DMS 273 (cell line): ENCODE measurements around the gene SYT17.

Experiments used
- DNase-seq: peaks from one replicate; lab custom pipeline; 2025; ENCODE audit not compliant: unreplicated experiment; lab: John Stamatoyannopoulos, UW

Gene SYT17

DNA sequence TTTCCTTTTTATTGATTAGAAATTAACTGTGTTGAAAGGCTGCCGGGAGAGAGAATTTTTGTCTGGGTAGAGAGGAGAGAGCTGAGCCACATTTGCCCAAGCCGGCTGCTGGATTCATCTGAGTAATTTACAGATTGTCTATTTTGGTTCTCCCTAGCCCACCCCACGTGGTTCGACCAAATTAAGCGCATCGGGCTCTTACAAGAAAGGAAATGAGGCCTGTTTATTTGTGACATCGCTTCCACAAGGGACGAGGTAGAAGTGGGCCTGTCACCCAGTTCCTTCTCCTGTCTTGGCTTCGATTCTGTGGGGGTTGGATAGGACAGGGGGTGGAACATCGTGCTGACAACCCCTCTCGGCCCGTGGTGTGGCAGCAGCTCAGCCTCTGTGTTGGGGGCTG lies 42.9 kb downstream of the SYT17 start:
- no peak for DNase-seq

DNA sequence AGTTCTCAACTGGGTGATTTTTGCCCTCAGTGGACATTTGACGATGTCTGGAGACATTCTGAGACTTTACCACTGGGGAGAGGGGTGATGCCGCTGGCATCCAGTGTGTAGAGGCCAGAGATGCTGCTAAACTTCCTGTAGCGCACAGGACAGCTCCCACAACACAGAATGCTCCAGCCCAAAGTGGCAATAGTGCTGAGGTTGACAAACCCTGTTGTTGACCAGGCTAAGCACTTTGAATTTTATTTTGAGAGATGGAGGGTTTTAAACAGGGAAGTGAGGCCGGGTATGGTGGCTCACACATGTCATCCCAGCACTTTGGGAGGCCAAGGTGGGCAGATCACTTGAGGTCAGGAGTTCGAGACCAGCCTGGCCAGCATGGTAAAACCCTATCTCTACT lies 44.0 kb downstream of the SYT17 start:
- DNase-seq, result no peak

DNA sequence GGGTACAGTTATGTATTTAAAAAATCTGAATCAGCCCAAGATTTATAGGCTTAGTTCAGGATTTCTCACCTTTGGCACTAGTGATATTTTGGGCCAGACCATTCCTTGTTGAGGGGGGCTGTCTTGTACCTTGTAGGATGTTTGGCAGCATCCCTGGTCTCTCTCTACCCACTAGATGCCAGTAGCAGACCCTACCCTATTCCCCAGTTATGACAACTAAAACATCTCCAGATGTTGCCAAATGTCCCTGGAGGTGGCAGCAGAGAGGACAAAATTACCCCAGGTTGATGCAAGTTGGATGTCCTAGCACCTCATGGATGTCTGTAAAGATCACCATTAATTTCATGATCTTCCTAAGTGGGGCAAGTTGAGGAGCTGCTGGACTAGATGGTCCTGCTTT lies 45.8 kb downstream of the SYT17 start:
- DNase-seq, result peak; percentile 26

DNA sequence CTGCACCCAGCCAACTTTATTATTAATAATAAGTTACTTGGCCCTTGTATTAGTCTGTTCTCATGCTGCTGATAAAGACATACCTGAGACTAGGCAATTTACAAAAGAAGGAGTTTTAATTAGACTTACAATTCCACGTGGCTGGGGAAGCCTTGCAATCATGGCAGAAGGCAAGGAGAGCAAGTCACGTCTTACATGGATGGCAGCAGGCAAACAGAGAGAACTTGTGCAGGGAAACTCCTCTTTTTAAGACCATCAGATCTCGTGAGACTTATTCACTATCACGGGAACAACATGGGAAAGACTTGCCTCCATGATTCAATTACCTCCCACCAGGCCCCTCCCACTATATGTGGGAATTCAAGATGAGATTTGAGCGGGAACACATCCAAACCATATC lies 47.7 kb downstream of the SYT17 start:
- no peak for DNase-seq

DNA sequence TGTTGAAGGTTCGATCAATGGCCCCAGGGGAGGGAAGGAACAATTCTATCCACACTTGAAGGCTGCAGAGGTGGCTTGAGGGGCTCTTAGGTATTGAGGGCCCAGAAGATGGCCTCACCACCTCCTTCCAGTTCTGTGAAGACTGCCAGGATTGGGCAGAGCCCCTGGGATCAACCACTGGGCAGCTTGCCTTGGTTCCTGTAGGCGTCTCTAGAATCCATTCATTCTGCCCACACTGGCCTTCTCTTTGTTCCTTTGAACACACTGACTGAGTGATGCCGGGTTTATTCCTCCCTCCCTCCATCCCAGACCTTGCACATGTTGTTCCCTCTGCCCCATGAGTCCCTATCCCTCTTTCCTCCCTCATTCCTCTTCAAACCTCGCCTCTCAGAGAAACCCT lies 50.5 kb downstream of the SYT17 start:
- no peak for DNase-seq

DNA sequence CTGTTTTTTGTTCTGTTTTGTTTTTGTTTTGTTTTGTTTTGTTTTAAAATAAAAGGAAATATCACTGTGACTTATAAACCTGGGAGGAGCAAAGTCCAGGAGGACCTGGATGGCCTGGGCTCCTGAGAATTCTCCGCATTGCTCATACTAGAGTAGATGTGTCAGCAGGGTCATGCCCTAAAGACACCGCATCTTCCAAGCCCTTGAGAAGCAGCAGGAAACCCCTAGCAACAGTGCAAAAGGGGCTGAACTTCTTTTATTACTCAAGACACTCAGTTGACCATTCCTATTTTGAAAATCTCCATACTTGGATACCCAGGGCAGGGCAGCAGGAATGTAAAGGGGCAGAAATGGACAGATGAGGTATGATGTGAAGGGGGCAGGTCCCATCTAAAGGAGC lies 51.8 kb downstream of the SYT17 start:
- no peak for DNase-seq

DNA sequence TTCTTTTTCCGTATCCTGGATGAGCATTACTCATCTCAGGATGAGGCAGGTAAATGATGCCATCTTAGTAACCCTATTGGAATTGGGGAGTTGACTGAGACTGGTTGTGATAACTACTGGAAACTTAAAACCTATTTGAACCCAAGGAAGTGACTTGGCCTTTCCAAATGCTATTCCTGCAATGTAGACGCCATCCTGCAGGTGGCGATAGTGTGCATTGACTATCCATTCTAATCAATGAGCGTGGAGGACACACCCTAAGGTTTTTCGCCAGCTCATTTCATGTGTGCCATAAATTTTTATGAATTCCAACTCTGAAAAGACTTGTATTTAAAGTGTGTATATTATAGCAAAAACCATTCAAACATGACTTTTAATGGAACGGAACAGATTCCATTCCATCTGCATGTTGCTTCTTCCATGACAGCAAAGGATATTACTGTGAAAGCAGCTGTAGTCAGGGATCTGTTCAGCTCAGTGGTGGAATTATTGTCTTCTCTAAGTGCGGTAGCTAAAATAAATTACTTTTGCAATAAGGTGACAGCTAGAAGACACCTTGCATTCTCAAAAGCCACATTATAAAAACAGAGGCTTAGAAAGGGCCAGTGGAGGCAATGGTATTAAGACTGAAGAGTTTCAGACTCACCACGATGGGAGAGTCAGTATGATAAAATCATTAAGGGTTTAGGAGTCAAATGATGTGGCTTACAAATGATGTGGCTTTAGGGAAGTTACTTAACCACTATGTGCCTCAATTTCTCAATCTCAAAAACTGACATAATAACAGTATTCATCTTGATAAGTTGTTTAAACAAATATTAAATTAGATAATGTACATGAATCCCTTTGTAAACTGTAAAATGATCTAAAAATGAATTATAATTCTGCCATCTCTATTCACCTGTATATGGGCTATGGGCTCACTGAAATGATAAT lies 55.5 kb downstream of the SYT17 start:
- peak; percentile 67 for DNase-seq

DNA sequence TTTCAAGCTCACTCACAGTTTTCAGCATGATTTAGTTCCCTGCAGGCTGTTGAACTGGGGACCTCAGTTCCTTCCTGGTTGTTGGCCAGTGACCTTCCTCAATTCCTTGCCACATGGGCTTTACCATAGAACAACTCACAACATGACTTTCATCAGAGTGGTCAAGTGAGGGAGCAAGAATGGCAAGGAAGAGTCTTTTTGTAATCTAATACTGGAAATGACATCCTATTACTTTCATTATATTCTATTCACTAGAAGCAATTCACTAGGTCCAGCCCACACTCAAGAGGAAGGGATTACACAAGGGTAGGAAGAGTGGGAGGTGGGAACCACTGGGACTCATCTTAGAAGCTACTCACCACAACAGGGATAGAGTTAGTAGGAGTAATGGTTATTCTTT lies 57.6 kb downstream of the SYT17 start:
- no peak for DNase-seq

DNA sequence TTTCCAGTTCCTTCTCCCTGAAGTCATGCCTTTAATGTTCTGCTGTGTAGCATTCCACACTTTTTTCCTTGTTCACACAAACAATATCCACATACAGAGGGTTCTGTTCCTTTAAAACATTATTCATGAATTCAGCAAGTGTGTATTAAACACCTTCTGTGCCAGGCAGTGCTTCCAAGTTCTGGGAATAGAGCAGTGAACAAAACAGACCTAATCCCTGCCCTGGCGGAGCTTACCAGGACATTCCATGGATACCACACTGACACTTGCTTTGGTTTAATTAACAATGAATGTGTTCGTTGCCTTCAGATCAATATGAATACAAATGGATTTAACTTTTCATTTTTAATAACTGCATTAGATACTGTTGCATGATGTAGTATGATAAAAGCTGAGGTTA lies 59.6 kb downstream of the SYT17 start:
- no peak for DNase-seq

DNA sequence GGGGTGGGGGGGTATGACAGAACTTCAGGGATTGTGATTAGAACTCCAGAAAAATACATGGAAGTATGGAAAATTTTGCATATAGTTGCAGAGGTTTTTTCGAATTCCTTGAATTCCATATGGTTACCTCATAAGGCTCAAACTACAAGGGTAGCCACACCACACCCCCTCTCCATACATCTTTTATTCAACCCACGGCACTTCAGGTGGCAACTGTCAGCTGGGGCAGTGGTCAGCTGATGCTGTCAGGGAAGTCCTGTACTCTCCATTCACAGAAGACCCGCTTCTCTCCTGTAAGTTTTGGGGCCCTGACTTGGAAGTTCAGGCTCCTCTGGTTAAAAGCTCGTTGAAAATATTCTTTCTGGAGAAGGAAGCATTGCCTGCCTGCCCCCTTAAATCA lies 60.0 kb downstream of the SYT17 start:
- DNase-seq, result no peak

DNA sequence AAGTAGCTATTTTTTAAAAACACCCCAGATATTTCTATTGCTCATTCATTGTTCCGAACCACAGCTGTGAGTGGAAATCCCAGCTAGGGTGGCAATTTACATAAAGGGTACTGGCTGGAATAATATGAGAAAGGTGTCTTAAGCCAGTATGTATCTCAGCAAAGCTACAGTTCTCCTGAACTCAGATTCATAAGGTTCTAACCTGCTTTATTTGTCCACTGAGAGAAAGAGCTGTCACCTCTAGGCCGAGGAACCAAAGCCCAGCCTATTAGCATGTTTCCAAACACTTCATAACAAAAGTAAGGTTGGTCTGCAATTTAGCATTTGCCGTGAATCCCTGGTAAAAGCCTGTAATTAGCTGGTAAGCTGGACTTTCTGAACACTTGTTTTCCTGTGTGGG lies 60.5 kb downstream of the SYT17 start:
- no peak for DNase-seq

DNA sequence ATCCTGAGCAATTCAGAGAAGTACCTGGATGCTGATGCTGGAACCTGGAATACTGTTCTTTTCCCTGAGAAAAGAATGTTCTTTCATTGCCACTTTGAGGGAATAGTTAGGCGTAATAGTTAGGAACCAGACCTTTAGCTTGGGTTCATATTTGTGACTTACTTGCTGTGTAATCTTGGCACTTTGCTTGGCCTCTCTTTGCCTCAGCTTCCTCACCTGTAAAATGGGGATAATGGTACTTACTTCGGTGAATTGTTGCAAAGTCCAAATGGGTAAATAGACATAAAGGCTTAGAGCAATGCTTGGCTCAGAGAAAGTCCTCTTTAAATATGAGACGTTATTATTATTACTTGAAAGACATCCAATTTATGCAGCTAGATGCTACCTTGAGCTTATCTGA lies 62.5 kb downstream of the SYT17 start:
- no peak for DNase-seq

DNA sequence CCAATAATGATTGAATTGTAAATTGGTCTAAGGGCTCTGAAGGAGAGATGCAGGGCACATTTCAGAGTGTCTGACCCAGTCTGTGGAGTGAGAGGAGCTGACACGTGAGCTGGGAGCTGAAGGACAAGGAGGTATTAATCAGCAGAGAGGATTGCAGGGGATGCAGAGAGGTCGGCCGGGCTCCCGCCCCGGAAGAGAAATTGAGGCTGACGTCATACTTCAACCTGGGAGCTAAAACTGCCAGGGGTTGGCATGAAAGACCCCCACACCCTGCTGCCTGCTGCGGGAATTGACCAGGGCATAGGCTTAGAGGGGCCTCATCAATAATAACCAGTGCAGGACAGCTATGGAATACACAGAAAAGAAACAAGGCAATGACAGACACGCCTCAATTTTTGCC lies 63.8 kb downstream of the SYT17 start:
- DNase-seq, result no peak

DNA sequence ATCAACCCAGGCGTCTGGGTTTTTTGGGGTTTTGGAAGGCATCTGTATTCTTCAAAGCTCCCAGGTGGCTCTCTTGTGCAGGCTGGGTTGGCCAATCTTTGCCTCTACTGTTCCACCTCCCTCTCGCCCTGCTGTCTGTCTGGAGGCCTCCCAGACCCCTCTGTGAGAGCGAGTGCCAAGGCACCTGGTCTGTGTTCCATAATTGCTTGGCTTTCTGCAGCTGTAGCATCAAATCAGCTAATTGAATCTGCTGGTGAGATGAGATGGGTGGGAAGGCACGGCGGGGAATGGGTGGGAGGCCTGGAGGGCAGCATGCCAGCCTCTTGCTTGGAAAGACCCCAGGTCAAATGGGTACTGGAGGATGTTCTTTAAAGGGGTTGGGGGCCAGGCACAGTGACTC lies 64.9 kb downstream of the SYT17 start:
- DNase-seq, result no peak

DNA sequence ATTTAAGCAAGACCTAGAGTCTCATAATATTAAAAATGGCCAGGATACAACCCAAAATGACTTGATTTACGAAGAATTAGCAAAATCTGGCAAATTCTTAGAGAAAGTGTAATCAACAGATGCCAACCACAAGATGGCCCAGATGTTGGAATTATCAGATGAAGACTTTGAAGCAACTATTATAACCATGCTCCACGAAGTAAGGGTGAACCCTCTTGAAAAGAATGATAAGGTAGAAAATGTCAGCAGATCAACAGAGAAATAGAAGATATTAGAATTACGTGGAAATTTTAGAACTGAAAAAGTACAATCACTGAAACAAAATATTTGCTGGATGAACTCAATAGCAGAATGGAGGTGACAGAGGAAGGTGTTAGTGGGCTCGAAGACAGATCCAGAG lies 67.4 kb downstream of the SYT17 start:
- DNase-seq, result no peak

DNA sequence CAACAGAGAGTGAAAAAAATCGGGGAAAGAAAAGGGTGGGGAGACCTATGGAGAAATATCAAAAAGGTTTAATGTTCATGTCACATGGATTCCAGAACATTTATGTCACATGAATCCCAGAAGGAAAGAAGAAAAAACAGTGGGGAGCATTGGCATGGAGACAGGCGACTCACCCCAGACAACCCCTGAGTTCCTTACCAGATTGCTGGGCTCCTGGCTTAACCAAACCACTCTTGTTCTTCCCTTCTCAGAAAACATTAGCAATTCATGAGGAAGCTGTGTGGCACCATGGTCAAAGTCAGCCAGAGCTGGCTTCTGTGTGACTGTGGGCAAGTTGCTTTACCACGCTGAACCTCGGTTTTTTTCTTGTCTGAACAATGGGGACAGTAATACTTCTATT lies 67.8 kb downstream of the SYT17 start:
- DNase-seq, result no peak

DNA sequence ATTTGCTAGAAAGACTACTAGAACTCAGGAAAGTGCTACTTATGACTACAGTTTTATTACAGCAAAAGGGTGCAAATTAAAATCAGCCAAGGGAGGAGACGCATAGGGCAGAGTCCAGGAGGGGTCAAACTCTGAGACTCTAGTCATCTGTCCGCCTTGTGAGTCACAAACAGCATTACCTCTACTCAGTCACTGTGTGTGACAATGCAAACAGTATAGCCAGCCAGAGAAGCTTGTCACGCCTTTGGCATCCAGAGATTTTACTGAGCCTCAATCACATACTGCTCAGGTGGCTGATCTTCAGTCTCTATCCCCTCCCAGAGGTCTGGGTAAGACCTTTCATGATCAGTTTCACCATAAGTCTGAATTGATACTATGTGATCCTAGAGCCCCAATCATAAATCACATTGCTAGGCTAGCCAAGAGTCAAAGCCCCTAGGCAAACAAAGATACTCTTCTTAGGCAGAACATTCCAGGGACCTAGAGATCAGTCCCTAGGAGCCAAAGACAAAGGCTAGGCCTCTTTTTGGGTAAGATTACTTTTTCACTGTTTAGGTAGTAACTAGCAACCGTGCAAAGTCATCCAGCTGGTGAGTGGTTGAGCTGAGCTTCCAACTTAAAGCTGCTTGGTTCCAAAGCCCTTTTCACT lies 68.6 kb downstream of the SYT17 start:
- DNase-seq, result no peak

DNA sequence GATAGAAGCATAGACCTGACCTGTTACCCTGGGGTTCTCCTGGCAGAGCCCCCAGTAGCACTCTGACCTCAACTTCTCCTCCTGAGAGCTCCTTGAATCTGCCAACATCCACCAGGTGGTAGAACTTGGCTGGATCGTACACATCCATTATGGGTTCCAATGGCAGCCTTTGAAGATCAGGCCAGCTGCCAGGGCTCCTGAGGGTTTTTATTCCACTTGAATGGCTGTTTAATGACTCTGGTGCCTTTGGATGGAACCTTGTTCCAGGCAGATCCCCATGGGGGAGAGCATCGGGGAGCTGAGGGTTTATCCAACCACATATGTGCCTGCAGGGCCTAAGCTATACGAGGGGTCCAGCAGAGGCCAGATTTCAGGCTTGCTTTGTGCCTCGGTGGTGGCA lies 70.4 kb downstream of the SYT17 start:
- peak; percentile 87 for DNase-seq

DNA sequence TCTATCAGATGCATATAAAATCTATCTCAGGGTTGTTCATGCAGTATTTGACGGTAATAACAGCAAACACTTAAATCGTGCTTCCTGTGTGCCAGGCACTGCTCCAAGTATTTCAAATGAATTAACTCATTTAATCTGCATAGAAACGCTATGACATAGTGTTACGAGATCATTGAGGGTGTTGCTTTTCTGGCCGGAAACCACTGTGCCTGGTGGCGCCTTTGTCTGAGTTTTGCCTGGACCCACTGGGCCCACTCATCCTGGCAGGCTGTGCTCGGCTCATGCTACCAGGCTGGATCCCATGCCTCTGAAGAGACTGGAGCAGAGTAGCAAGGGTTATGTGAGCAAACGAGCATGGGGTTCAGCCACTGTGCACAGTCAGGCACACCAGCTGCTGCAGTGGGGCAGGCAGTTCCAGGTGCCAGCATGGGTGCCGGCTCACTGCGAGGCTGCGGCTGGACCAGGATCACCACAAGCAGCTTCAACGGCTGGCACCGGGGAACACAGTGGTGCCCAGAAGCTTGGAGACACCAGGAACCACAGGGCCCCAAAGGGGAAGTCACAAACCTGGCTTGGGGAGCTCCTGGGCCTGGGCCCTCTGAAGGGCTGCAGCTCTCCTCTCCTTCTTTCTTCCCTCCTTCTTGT lies 71.6 kb downstream of the SYT17 start:
- no peak for DNase-seq

DNA sequence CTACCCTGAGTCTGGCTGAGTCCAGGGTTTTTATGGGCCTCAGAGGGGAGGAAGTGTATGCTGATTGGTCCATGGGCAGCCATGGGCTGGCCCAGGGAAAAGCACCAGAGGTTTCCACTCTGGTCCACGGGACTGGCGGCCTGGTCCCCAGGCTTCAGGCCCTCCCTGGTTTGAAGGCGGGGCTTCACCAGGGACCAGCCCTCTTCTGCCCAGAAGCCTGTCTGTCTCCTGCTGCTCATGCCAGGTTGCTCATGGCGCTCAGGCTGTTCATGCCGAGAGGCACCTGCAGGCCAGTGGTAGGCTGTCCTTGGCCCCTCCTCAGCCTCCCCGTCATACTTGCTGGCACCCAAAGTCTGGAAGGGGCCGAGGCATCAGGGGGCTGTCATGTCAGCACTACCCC lies 72.5 kb downstream of the SYT17 start:
- DNase-seq, result no peak

DNA sequence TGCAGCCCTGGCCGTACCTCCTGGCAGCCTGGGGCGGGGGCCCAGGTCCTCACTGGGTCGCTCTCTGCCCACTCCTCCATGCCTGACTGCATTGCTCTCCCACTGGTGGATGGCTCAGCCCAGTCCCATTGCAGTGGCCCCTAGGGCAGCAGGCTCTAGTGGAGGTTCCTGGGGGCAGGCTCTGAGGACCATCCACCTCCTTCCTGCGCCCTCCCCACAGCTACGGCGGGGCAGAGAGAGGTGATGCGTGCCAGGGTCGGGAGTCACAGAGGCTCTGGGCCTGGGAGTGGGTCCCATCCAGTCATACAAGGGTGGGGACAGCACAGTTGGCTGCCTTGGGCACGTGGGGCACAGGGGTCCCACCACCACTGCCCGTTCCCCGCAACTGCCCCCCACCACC lies 73.5 kb downstream of the SYT17 start:
- no peak for DNase-seq

DNA sequence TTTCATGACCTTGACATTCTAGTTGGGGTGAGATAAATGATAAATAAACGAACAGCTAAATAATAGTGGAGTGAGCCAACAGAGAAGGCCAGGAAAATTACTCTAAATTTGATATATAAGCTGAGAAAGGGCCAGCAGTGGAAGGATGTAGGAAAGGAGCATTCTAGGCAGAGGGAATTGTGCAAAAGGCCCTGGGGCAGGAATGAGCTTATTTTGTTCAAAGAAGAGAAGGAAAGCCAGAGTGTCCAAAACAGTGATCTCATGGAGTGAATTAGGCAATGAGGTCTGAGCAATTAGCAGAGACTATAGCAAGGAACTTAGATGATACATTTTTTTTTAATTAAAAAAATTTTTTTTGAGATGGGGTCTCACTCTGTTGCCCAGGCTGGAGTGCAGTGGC lies 74.1 kb downstream of the SYT17 start:
- DNase-seq, result no peak
